CD14-positive monocyte (primary cell): ENCODE data around the gene C2CD4D. TPM values are rescaled to one million over a fixed set of nuclear protein-coding genes. Genes with fewer than 3 reads are reported as not detected.
"Not testable (repeated sequence)": the region's sequence is repeated elsewhere in the genome, so short reads cannot be mapped to it uniquely, and the experiment has no call there.

Experiments used
- DNase-seq, 3 donors: peaks; one replicate each; pipeline ENCODE4 v3.0.0-alpha.2; 2011 to 2022
- H2AFZ ChIP-seq: 2 replicates; pipeline ENCODE4 v1.6.0; 2012; ENCODE audit warnings: mild to moderate bottlenecking, low read depth, low read length, inconsistent platforms; ENCODE audit not compliant: insufficient read depth, poor library complexity, severe bottlenecking
- H3K27ac ChIP-seq, 2 donors: 1 replicate in 1 of 2; 2 replicates in 1 of 2; pipeline ENCODE4 v1.5.1; 2012 to 2013; ENCODE audit warnings: low read length in 2 of 2, control low read depth in 1 of 2, inconsistent platforms in 1 of 2, low read depth in 1 of 2, mild to moderate bottlenecking in 1 of 2
- H3K27me3 ChIP-seq, 2 donors: one replicate each; pipeline versions ENCODE4 v1.6.0 to v1.6.1; 2011 to 2013; ENCODE audit warnings: low read length in 2 of 2; ENCODE audit not compliant: control insufficient read depth in 2 of 2, insufficient read depth in 2 of 2
- H3K36me3 ChIP-seq, 2 donors: replicated peaks in 1 of 2; 1 replicate in 1 of 2; 2 replicates in 1 of 2; pipeline versions ENCODE4 v1.5.1 to v1.6.1; 2012 to 2013; ENCODE audit warnings: low read length in 2 of 2, control low read depth in 1 of 2, inconsistent platforms in 1 of 2, mild to moderate bottlenecking in 1 of 2; ENCODE audit not compliant: insufficient read depth in 2 of 2, control insufficient read depth in 1 of 2
- H3K4me1 ChIP-seq, 2 donors: 1 replicate in 1 of 2; 2 replicates in 1 of 2; pipeline versions ENCODE4 v1.5.1 to v1.6.1; 2012 to 2013; ENCODE audit warnings: low read length in 2 of 2, control low read depth in 1 of 2, inconsistent platforms in 1 of 2, mild to moderate bottlenecking in 1 of 2, moderate library complexity in 1 of 2; ENCODE audit not compliant: insufficient read depth in 2 of 2, control insufficient read depth in 1 of 2
- H3K4me2 ChIP-seq: replicated peaks from 2 replicates; pipeline ENCODE3; 2012; ENCODE audit warnings: low read length, moderate library complexity, mild to moderate bottlenecking; ENCODE audit not compliant: poor library complexity, severe bottlenecking; ENCODE audit errors: extremely low read depth
- H3K4me3 ChIP-seq, 3 experiments: fragments of 200-600 bp in 1 of 3; sonication (generic) in 1 of 3; replicated peaks in 1 of 3; 1 replicate in 2 of 3; 2 replicates in 1 of 3; pipeline ENCODE4 v1.5.1; 2011 to 2013; ENCODE audit warnings: low read length in 3 of 3, mild to moderate bottlenecking in 3 of 3, control low read depth in 2 of 3, low read depth in 2 of 3, inconsistent platforms in 1 of 3, moderate library complexity in 1 of 3
- H3K79me2 ChIP-seq: 2 replicates; pipeline ENCODE4 v1.6.0; 2012; ENCODE audit warnings: mild to moderate bottlenecking, control low read depth, inconsistent platforms, low read length, moderate library complexity; ENCODE audit not compliant: insufficient read depth
- H3K9ac ChIP-seq: 2 replicates; pipeline ENCODE4 v1.6.0; 2017; ENCODE audit warnings: low read length, mild to moderate bottlenecking; ENCODE audit not compliant: insufficient read depth, poor library complexity, severe bottlenecking
- H3K9me3 ChIP-seq, 2 donors: replicated peaks in 1 of 2; 1 replicate in 1 of 2; 2 replicates in 1 of 2; pipeline versions ENCODE4 v1.5.1 to v1.6.1; 2012 to 2013; ENCODE audit warnings: low read length in 2 of 2, control low read depth in 1 of 2; ENCODE audit not compliant: control insufficient read depth in 1 of 2, insufficient read depth in 1 of 2
- H4K20me1 ChIP-seq: 2 replicates; pipeline ENCODE4 v1.6.0; 2012; ENCODE audit warnings: mild to moderate bottlenecking, low read length, control low read depth, moderate library complexity; ENCODE audit not compliant: insufficient read depth
- H3K27ac Mint-ChIP-seq, 7 donors: one replicate each; pipeline ENCODE4 v1.8.0; 2020; ENCODE audit warnings: mild to moderate bottlenecking in 7 of 7, mixed read lengths in 7 of 7, moderate library complexity in 6 of 7, inconsistent platforms in 2 of 7
- H3K27me3 Mint-ChIP-seq, 3 donors: one replicate each; pipeline ENCODE4 v1.8.0; 2021 to 2022; ENCODE audit warnings: low read depth in 3 of 3, mild to moderate bottlenecking in 3 of 3, mixed read lengths in 3 of 3, moderate library complexity in 3 of 3, inconsistent platforms in 1 of 3
- H3K36me3 Mint-ChIP-seq, 2 donors: one replicate each; pipeline ENCODE4 v1.8.0; 2020; ENCODE audit warnings: mixed read lengths in 2 of 2, inconsistent platforms in 1 of 2, mild to moderate bottlenecking in 1 of 2
- H3K4me1 Mint-ChIP-seq: one replicate; pipeline ENCODE4 v1.8.0; 2020; ENCODE audit warnings: mild to moderate bottlenecking, mixed read lengths
- H3K4me3 Mint-ChIP-seq, 2 donors: one replicate each; pipeline ENCODE4 v1.8.0; 2020; ENCODE audit warnings: mild to moderate bottlenecking in 2 of 2, mixed read lengths in 2 of 2, moderate library complexity in 1 of 2
- H3K9me3 Mint-ChIP-seq, 7 donors: one replicate each; pipeline ENCODE4 v1.8.0; 2020 to 2022; ENCODE audit warnings: mixed read lengths in 7 of 7, mild to moderate bottlenecking in 6 of 7, moderate library complexity in 6 of 7, inconsistent platforms in 2 of 7
- WGBS: methylation state at CpG from one replicate; pipeline ENCODE4 v1.1.5; 2013; ENCODE audit warnings: missing lambda C conversion rate; ENCODE audit not compliant: insufficient coverage; 5-methylcytosine and 5-hydroxymethylcytosine counted together
- intact Hi-C, 2 donors: fragments of 100-400 bp; cut with micrococcal nuclease; formaldehyde crosslinking; loops; one replicate each; pipeline versions ENCODE4 v1.15.0 to v1.15.1; 2023
- polyA plus RNA-seq, 3 donors: library from polyadenylated mRNA; depleted of rRNA in 1 of 3; unstranded in 2 of 3; stranded (reverse) in 1 of 3; fragments of 300-500 nt in 2 of 3; fragments of >200 nt in 1 of 3; fragmentation: Illumina TruSeq in 2 of 3; gene quantifications; 1 replicate in 2 of 3; 2 replicates in 1 of 3; pipeline ENCODE4 v1.2.3, GENCODE V29; 2012 to 2021

Gene C2CD4D
- polyA plus RNA-seq, 3 donors, result not detected

DNA sequence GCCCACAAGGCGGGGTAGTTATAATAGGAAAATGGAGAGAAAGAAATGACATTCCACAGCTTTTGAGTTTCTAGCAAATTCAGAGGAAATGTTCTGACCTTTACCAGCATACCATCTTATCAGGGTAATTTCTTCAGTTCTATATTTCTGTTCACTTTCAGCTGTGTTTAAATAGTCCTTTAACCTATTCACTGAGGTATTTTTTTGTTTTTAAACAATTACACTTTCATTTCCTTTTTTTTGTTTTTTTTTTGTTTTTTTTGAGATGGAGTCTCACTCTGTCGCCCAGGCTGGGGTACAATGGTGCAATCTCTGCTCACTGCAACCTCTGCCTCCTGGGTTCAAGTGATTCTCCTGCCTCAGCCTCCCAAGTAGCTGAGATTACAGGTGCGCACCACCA, 44.8 kb upstream of the C2CD4D start:
- H3K4me1 Mint-ChIP-seq, H3K36me3 ChIP-seq, H3K27ac ChIP-seq, DNase-seq, H3K4me3 Mint-ChIP-seq, H4K20me1 ChIP-seq, H3K4me3 ChIP-seq, intact Hi-C loops, H3K27me3 Mint-ChIP-seq, H3K9ac ChIP-seq, H3K9me3 Mint-ChIP-seq, H3K36me3 Mint-ChIP-seq, H3K79me2 ChIP-seq, H3K27me3 ChIP-seq, H2AFZ ChIP-seq, H3K9me3 ChIP-seq, H3K4me1 ChIP-seq, H3K4me2 ChIP-seq, H3K27ac Mint-ChIP-seq: not testable (repeated sequence)
- WGBS, result no CpG with 5 or more reads among the region's 3 CpGs

- H3K27ac Mint-ChIP-seq, H4K20me1 ChIP-seq, H3K9ac ChIP-seq, DNase-seq, H3K9me3 ChIP-seq, H3K4me3 ChIP-seq, H3K27me3 ChIP-seq, H3K4me1 Mint-ChIP-seq, H3K4me2 ChIP-seq, H3K9me3 Mint-ChIP-seq, H2AFZ ChIP-seq, H3K36me3 Mint-ChIP-seq, H3K4me1 ChIP-seq, H3K36me3 ChIP-seq, H3K79me2 ChIP-seq, H3K4me3 Mint-ChIP-seq, intact Hi-C loops, H3K27me3 Mint-ChIP-seq, H3K27ac ChIP-seq: not testable (repeated sequence)
- WGBS, result no CpG with 5 or more reads among the region's 4 CpGs
These were observed 44.3 kb upstream of the C2CD4D start for GRCh38 chr1:151883898-151884297.

DNA sequence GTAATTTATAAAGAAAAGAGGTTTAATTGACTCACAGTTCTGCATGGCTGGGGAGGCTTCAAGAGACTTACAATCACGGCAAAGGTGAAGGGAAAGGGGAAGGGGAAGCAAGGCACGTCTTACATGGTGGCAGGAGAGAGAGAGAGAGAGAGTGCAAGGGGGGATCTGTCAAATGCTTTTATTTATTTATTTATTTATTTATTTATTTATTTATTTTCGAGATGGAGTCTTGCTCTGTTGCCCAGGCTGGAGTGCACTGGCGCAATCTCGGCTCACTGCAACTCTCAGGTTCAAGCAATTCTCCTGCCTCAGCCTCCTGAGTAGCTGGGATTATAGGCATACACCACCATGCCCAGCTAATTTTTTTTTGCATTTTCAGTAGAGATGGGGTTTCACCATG, 43.3 kb upstream of the C2CD4D start:
- H3K4me2 ChIP-seq, H3K27ac ChIP-seq, DNase-seq, intact Hi-C loops, H3K36me3 ChIP-seq, H3K27ac Mint-ChIP-seq, H3K27me3 Mint-ChIP-seq, H3K9me3 ChIP-seq, H4K20me1 ChIP-seq, H3K4me1 ChIP-seq, H3K27me3 ChIP-seq, H2AFZ ChIP-seq, H3K4me3 ChIP-seq, H3K4me1 Mint-ChIP-seq, H3K9me3 Mint-ChIP-seq, H3K9ac ChIP-seq, H3K79me2 ChIP-seq, H3K36me3 Mint-ChIP-seq, H3K4me3 Mint-ChIP-seq: not testable (repeated sequence)
- WGBS, result 90% methylated on average over 2 of the region's 5 CpGs
